Inferior parietal cortex (tissue), 1 donor: Measurements from ENCODE around the gene EFCAB12.
"Not testable (repeated sequence)": the region's sequence is repeated elsewhere in the genome, so short reads cannot be mapped to it uniquely, and the experiment has no call there.

ENCODE experiments used
- DNase-seq: peaks from one replicate; pipeline ENCODE4 v3.0.0-alpha.2; 2016; ENCODE audit errors: extremely low spot score

Gene EFCAB12

GRCh38 chr3:129393760-129394564 lies 34.5 kb downstream of the EFCAB12 start:
- DNase-seq, result not testable (repeated sequence)

GRCh38 chr3:129393271-129393670 lies 35.2 kb downstream of the EFCAB12 start:
- no peak for DNase-seq

- DNase-seq, result not testable (repeated sequence)
These were observed 36.1 kb downstream of the EFCAB12 start for GRCh38 chr3:129392106-129392887.

GRCh38 chr3:129391583-129391982 lies 36.9 kb downstream of the EFCAB12 start:
- not testable (repeated sequence) for DNase-seq

- DNase-seq, result no peak
These were observed 38.9 kb downstream of the EFCAB12 start for GRCh38 chr3:129389572-129389937.

GRCh38 chr3:129388791-129389571 lies 39.5 kb downstream of the EFCAB12 start:
- not testable (repeated sequence) for DNase-seq

- DNase-seq, result no peak
These were observed 40.9 kb downstream of the EFCAB12 start for GRCh38 chr3:129387487-129387886.

- no peak for DNase-seq
These were observed 41.5 kb downstream of the EFCAB12 start for GRCh38 chr3:129386984-129387383.

- not testable (repeated sequence) for DNase-seq
These were observed 42.9 kb downstream of the EFCAB12 start for GRCh38 chr3:129385507-129385906.

- DNase-seq, result no peak
These were observed 43.7 kb downstream of the EFCAB12 start for GRCh38 chr3:129384594-129385323.

- not testable (repeated sequence) for DNase-seq
These were observed 44.3 kb downstream of the EFCAB12 start for GRCh38 chr3:129384103-129384502.

- peak; percentile 77 for DNase-seq
These were observed 45.1 kb downstream of the EFCAB12 start for GRCh38 chr3:129383292-129383860.

- DNase-seq, result peak; percentile 28
These were observed 46.1 kb downstream of the EFCAB12 start for GRCh38 chr3:129382366-129382765.

GRCh38 chr3:129379582-129380358 lies 48.7 kb downstream of the EFCAB12 start:
- no peak for DNase-seq

GRCh38 chr3:129378949-129379348 lies 49.5 kb downstream of the EFCAB12 start:
- no peak for DNase-seq

GRCh38 chr3:129377615-129378014 lies 50.8 kb downstream of the EFCAB12 start:
- DNase-seq, result no peak

- DNase-seq, result no peak
These were observed 53.3 kb downstream of the EFCAB12 start for GRCh38 chr3:129375099-129375498.

GRCh38 chr3:129371041-129371826 lies 57.2 kb downstream of the EFCAB12 start:
- DNase-seq, result no peak

- DNase-seq, result no peak
These were observed 58.0 kb downstream of the EFCAB12 start for GRCh38 chr3:129370248-129370964.
